Coronary artery (tissue), 2 donors: ENCODE results near the gene MT1H.

Source experiments
- DNase-seq: peaks from one replicate; pipeline ENCODE4 v3.0.0-alpha.2; 2017; ENCODE audit warnings: low spot score
- H3K27ac ChIP-seq, 2 donors: fragments of 200-600 bp; sonication (generic); one replicate each; pipeline ENCODE4 v1.5.1; 2016 to 2019
- H3K4me3 ChIP-seq: fragments of 200-600 bp; sonication (generic); 2 replicates; pipeline ENCODE4 v1.5.1; 2016; ENCODE audit warnings: mild to moderate bottlenecking, moderate library complexity
- TF ChIP-seq, protein P1 (sequence below): fragments of 200-600 bp; sonication (generic); IDR thresholded peaks from one replicate; pipeline ENCODE4 v1.5.1; 2019; ENCODE audit warnings: antibody characterized with exemption

MT1H gene

DNA sequence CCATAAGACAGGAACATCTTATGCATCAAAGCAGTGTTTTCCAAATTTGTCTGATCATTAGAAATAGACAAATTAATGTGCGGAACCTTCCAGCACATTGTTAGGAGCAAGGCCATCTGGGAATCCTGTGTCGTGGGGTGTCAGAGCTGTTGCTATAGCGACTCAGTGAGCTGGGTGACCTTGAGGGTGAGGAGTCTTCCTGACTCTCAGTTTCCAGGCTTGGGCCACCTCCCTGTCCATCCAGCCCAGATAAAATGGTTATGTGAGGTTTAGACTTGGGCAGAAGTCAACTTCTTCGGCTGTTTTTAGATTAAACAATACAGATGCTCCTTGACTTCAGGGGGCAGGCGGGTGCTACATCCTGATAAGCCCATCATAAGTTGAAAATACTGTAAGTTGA lies 33.2 kb downstream of the MT1H start:
- H3K4me3 ChIP-seq, result no peak overlapping the region
- no peak overlapping the region for H3K27ac ChIP-seq
- DNase-seq, result no peak
- TF ChIP-seq, protein P1, sequence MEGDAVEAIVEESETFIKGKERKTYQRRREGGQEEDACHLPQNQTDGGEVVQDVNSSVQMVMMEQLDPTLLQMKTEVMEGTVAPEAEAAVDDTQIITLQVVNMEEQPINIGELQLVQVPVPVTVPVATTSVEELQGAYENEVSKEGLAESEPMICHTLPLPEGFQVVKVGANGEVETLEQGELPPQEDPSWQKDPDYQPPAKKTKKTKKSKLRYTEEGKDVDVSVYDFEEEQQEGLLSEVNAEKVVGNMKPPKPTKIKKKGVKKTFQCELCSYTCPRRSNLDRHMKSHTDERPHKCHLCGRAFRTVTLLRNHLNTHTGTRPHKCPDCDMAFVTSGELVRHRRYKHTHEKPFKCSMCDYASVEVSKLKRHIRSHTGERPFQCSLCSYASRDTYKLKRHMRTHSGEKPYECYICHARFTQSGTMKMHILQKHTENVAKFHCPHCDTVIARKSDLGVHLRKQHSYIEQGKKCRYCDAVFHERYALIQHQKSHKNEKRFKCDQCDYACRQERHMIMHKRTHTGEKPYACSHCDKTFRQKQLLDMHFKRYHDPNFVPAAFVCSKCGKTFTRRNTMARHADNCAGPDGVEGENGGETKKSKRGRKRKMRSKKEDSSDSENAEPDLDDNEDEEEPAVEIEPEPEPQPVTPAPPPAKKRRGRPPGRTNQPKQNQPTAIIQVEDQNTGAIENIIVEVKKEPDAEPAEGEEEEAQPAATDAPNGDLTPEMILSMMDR, result no peak

DNA sequence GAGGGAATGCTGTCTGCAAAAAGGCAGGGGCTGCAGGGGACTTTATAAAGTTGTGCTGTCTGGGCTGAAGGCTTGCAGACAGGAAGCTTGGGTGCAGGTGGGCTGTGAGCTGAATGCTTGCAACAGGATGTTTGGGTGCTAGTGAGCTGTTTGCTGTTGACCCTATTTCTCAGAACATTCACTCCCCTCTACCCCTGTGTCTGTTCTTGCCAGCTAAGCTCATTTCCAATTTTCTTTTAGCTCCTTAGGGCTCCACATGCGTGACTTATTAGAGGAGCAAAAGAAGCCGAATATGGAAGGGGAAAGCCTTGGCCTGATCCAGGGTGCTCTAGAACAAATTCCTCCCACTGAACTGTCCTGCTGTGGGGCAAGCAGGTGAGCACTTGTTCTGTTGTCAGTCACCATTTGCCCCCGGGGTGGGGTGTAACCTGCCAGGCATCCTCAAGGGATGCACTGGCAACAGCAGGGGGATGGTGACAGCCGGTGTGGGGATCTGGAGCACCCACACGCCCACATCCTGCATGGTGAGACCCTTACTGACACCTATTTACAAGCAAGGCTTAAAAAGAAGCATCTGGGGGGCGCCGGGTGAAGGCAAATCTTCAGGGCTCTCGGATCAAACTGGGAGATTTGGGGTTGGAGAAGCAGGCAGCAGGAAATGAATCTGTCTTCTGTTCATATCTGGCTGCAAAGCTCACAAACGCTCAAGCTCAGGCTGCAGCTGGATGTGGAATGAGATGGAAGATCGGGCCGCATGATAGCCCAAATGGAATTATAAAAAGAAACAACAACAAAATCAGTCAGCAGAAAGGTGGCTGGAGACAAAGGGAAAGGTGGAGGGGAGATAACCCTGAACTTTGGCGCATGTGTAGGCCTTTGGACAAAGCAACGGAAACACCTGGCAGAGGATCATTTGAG lies 39.2 kb downstream of the MT1H start:
- no peak overlapping the region for H3K4me3 ChIP-seq
- TF ChIP-seq, protein P1, result no peak
- H3K27ac ChIP-seq, result no peak overlapping the region

DNA sequence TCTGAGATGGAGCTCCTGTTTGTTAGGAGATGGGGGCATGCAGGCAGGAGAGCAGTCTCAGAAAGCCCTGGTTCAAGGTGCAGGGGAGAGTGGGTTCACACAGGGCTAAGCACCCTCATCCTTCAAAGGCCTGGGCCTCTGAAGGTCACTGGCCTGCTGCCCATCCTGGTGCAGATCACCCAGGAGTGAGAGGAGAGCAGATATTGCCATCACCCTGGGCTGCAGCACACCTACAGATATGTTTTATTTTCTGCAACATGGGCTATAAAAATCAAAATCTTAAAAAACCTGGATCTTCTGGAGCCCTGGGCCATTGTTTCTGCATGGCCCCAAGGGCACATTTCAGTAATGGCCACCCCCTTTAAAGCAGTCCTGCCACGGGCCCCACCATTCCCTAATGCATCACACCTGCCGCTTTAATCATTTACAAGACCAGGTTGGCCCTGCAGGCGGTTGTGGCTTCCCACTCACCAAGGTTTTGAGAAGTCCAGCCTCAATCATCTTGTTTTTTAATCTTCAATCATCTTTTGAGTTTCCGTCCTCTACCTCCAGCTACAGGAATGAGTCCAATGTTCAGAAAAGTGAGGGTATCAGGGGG lies 39.9 kb downstream of the MT1H start:
- TF ChIP-seq, protein P1, result no peak
- DNase-seq, result no peak
- no peak overlapping the region for H3K4me3 ChIP-seq
- no peak overlapping the region for H3K27ac ChIP-seq

More for the DNA sequence above, 39.2 kb downstream of the MT1H start:
- DNase-seq, result no peak

DNA sequence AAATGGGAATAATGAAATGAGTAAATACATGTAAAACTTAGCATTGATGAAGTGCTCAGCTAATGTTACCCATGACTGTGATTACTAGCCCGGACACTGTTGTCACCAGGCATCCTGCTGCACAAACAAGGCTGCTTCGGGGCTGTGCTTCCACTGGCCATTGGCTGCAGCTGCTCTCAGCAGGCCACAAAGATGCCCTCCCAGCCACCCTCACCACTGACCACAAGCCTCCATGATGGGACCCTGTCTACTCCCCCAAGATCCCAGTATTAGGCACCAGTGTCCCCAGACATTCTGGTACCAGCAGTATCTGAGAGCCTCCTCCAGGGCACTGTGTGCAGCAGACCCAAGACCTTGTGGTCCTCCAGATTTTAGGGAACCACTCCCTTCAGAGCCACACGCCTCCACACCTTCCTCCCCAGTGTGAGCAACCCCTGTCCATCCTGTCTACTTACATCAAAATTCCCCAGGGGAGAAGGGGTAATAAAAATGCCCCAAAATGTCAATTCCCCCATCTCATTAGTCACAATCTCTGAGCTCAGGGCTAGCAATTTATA lies 40.6 kb downstream of the MT1H start:
- DNase-seq, result no peak
- no peak overlapping the region for H3K4me3 ChIP-seq
- TF ChIP-seq, protein P1, result no peak
- H3K27ac ChIP-seq, result no peak overlapping the region

DNA sequence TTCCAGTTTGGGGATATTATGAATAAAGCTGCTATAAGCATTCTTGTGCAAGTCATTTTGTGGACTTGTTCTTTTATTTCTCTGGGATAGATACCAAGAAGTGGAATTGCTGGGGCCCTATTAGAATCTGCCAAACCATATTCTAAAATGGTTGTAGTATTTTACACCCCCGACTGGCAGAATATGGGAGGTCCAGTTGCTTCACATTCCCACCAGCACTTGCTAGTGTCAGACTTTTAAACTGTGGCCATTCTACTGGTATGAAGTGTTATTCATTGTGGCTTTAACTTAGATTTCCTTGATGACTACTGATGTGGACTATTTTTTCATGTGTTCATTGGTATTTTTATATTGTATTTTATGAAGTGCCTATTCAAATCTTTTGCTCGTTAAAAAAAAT lies 42.2 kb downstream of the MT1H start:
- TF ChIP-seq, protein P1, result no peak
- Histone ChIP-seq H3K4me3 (no peak overlapping the region), H3K27ac (no peak overlapping the region)
- no peak for DNase-seq

DNA sequence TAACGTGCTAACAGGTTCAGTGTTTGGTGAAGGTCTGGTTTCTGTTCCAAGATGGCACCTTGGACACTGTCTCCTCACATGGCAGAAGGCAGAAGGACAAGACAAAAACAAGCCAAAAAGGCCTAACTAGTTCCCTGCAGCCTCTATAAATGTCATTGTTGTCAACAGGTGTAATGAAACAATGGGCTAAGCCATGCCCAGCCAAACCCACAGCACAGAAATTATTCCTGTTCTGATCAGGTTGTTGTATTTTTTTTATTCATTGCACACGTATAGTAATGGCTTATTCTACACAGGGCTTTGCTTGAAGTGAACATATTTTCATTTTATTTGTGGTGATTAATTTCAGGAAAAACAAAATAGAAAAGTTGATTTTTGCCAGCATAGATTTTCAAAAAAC lies 44.2 kb downstream of the MT1H start:
- TF ChIP-seq, protein P1, result no peak
- H3K27ac ChIP-seq, result no peak overlapping the region
- no peak for DNase-seq
- H3K4me3 ChIP-seq, result no peak overlapping the region
